HCEC 1CT (cell line): ENCODE results near the gene TNRC6C.
"Not testable (repeated sequence)": the region's sequence is repeated elsewhere in the genome, so short reads cannot be mapped to it uniquely, and the experiment has no call there.

Experiments used
- DNase-seq: peaks from one replicate; pipeline ENCODE4 v3.0.0-alpha.2; 2017

Gene TNRC6C

DNA sequence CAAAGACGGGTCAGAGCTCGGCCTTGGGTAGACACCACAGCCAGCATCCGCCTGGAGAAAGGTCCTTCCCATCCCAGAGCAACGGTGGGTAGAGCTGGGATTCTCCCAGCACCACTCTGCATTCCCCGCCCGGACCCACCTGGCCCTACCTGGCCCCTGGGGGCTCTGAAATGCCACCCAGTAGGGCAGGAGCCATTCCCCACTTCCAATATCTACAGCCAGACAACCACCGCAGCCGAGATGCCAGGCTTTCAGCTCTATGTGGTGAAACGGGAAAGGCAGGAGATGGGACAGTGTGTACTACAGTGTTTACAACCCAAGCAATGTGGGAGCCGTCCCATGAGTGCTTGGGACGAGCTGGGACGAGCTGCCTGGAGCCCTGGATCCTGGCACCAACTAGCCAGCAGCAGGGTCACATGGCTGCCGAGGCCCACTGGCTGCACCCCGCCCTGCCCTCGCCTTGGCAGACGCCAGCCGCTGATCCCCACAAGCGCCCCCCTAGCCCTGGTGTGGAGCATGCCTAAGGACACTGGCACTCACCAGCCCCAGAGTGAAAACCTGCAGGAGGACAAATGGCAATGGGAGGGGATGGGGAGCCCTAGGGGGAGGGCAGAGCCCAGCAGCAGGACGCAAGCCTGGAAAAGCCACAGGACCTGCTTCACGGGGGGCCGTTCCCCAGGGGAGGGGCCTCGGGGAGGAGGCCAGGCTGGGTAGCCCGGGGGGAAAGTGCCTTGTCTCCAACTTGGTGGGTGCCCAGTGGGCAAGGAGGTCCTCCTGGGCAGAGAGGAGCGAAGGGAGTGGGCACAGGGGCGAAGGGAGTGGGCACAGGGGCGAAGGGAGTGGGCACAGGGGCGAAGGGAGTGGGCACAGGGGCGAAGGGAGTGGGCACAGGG is 156.6 kb downstream of the TNRC6C start:
- no peak for DNase-seq

DNA sequence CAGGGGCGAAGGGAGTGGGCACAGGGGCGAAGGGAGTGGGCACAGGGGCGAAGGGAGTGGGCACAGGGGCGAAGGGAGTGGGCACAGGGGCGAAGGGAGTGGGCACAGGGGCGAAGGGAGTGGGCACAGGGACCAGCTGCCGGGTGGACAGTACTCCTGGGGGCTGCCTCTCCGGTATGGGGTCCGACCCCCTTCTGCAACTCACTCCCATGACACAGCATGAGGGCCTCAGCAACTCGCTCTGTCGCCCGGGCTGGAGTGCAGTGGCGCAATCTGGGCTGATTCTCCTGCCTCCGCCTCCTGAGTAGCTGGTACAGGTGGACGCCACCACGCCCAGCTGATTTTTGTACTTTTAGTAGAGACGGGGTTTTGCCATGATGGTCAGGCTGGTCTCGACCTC is 157.3 kb downstream of the TNRC6C start:
- DNase-seq, result not testable (repeated sequence)

DNA sequence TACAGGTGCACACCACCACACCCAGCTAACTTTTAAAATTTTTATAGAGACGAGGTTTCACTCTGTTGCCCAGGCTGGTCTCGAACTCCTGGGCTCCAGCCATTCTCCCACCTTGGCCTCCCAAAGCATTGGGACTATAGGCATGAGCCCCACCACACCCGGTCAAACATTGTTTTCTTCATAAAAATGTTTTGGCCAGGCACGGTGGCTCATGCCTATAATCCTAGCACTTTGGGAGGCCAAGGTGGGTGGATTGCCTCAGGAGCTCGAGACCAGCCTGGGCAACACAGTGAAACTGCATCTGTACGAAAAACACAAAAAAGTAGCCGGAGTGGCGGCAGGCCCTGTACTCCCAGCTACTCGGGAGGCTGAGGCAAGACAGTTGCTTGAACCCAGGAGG is 157.9 kb downstream of the TNRC6C start:
- DNase-seq, result no peak

DNA sequence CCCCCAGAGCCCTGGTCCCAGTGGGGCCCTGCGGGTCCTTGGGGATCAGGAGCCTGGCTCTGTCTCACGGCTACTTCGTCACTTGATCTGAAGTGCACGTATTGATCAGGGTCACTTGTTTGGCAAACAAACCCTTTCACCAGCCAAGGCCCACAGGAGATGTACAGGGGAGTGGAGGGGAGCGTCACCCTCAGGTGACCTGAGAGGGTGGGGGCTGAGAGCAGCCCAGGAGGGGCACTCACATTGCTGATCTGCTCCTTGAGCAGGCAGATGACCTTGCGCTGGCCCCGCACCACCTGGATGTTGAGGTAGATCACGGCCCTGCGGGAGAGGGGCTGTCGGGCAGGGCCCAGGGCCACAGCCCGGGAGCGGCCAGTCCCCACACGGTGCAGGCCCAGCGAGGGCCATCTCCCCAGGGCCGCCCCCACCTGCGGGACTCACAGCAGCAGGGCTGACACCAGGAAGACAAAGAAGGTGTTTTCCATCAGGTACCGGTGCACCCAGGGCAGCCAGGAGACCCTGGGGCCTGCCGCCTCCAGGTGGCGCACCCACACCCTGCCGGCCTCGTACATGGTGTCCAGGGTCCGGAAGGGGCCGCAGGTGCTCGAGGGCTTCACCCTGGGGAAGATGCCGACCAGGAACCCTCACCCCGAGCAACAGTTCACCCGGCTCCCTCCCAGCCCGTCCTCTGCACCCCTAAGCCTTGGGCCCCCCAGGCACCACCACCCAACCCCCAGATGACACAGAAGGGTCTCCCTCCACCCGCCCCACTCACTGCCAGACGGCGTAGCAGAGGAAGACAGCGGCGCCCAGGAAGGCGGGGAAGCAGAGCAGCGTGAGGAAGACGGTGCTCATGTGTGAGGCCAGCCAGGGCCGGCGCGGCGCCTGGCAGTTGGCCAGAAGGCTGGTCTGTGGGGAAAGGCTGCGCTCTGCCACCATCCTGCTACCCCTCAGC is 158.8 kb downstream of the TNRC6C start:
- DNase-seq, result no peak

DNA sequence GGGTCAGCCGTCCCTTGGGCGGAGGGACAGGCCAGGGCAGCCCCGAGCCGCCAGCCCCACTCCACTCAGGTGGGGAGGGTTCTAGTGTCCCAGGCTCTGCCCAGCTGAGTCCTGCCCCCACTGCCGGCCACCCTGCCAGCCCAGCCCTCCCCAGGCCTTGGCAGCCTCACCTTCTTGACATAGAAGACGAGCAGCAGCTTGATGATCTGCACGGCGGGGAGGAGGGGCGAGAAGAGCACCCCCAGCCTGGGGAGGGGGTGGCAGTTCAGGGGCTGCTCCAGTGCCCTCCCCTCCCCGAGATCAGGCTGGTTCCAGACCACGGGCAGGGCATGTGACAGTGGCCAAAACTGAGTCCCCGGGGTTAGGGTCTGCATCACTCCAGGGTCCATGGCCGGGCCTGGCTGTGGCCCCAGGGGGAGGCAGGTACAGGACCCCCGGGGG is 160.3 kb downstream of the TNRC6C start:
- DNase-seq, result no peak

DNA sequence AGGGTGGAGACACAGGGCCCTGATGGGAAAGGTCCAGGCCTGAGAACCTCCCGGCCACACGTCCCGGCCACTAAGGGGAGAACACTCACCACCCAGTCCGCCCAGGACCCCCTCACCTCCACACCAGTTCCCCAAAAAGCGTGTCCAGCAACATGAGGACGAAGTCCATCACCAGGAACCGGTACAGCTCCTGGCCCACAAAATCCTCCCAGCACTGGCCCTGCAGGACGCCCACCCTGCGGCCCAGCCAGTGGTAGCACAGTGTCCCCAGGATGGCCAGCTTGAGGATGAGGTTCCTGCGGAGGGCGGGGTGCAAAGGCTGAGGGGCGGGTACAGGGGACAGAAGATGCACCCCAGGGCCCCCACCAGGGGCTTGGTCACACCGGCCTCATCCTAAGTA is 162.0 kb downstream of the TNRC6C start:
- no peak for DNase-seq

DNA sequence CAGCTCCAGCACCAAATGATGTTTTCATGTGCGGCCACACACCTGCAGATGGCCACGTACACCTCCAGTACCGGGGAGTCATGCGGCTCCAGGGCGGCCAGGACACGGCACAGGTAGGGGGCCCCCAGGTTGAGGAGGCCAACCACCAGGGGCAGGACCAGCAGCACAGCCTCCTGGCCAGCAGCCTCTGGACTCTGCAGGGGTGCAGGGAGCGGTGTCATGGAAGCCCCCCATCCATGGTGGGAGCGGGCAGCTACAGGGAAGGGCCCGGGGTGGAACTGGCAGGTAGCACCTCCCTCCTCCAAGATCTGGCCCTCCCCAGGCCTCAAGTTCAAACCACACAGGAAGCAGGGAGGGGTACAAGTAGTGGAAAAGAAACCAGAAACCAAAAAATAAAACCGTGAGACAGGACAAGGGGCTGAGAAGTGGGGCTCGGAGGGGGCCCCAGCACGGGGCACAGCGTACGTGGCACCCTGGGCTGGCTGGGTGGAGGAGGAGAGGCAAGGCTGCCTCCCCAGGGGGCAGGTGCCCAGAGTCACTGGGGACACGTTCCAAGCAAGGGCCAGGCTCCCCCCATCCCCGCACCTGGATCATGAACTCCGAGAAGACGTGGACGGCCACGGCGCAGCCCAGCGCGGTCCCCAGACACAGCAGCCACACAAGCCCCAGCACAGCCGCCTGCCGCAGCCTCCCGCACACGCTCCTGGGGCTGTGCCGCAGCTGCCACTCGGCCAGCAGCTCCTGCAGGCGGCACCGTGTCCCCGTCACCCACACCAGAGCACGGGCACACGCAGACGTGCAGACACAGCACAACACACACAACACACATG is 162.7 kb downstream of the TNRC6C start:
- DNase-seq, result no peak

DNA sequence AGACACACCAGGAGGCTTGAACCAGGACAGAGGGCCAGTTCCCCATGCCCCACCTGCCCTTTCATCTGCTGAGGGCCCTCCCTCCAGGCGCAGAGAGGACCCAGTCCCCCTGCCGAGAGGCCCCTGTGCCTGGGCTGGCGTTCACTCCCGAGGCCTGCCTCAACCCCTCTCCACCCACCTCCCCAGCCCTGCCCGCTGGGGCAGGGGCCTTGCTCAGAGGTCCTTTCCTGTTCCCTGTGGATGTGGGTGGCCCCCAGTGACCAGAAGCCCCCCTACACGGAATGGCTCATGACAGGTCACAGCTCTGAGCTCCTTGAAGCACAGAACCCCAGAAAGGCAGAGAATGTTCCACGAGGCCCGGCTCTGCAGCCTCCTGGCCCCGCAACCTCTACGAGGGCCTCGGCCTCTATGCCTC is 163.3 kb downstream of the TNRC6C start:
- no peak for DNase-seq

DNA sequence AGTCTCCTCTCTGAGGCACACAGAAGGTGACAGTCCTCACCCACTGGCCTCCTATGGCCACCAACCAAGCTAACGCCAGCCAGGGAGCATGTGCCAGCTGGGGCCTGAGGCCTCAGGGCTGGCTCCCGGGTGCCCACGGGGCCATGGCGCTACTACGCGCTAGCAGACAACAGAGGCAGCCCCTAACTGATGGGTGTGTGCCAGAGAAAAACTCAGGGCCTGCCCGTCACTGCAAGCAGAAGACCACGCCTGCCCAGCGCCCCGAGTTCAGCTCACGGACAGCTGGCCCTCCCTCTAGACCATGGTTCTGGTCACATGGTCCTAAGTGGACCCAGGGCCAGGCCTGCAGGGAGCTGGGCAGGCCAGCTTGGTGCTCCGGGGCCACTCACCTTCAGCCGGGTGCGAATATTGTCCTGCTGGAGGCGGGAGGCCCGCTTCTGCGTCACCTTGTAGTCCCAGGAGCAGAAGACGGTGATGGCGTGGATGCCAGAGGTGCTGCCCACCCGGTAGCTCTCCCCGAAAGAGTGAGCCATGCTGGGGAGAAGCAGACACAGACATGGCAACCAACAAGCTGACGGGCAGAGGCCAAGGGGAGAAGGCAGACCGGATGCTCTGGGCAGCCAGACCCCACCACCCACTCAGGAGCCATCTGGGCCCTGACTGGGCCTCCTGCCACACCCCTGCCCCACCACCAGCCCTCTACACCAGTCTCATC is 163.9 kb downstream of the TNRC6C start:
- DNase-seq, result no peak

DNA sequence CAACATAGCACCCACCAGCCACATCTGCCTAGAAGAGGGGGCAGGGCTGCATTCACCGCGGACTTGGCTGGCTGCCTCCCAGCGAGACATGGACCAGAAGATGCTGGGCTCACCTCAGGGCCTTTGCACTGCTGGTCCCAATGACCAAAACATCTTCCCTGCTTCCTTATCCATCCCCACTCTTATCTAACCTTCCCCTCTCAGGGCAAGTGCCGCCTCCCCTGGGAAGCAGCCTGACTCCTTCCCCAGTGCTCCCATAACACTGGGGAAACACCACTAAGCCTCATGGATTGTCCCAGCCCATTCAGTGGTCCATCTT is 164.4 kb downstream of the TNRC6C start:
- DNase-seq, result no peak

DNA sequence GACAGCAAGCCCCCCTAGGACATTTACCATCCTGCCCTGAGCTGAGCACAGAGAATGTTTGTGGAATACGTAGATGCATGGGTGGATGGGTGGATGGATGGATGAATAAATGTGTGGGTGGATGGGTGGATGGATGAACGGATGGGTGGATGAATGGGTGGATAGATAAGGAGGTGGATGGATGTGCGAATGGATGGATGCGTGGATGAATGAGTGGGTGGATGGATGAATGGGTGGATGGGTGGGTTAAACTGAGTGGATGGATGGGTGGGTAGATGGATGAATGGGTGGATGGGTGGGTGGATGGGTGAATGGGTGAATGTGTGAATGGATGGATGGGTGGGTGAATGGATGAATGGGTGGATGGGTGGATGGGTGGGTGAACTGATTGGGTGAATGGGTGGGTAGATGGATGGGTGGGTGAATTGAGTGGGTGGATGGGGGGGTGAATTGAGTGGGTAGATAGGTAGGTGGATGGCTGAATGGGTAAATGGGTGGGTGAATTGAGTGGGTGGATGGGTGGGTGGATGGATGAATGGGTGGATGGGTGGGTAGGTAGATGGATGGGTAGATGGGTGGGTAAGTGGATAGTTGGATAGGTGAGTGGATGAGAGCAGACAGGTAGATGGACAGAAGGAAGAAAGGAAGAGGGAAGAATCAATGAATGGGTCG is 164.9 kb downstream of the TNRC6C start:
- no peak for DNase-seq

DNA sequence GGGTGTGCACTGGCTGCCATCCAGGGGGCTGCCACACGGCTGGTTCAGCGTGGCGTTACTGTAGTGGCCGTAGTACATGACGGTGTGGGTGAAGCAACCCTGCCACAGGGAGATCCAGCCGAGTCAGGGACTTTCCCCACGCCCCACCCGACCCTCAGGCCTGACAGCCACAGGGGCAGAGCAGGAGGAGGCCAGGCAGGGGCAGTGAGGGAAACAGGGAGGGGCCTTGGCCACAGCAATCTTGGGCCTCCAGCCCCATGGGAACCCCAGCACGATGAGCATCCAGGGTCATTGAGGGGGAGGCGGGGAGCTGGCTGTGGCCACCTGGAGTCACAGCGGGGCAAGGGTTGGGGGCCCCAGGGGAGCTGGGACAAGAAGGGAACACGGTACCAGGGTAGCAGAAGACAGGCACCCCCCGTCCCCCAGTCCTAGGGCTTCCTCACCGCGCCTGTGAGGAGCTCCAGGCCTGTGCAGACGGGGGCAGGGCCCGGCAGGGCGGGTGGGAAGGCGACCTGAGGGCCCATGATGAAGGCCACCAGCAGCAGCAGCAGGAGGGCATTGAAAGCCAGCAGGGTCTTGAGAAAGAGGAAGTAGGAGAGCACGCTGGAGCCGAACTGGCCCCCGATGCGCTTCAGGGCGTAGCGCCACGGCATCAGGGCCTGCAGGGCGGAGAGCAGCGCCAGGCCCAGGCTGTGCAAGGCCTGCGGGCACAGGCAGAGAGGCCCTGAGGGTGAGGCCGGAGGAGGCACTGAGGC is 165.8 kb downstream of the TNRC6C start:
- no peak for DNase-seq

DNA sequence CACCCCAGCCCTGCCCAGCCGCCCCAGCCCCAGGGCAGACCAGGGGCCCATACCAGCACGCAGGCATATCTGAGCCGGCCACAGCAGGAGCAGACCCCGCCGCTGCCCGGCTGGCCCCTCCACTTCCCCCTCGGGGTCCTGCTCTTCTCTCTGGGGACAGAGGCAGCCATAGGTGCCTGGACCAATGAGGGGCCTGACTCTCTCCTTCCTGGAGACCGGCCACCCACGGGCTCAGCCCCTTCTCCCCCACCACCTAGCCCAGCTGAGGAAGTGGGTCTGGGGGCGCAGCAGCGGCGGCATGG is 166.3 kb downstream of the TNRC6C start:
- DNase-seq, result no peak

DNA sequence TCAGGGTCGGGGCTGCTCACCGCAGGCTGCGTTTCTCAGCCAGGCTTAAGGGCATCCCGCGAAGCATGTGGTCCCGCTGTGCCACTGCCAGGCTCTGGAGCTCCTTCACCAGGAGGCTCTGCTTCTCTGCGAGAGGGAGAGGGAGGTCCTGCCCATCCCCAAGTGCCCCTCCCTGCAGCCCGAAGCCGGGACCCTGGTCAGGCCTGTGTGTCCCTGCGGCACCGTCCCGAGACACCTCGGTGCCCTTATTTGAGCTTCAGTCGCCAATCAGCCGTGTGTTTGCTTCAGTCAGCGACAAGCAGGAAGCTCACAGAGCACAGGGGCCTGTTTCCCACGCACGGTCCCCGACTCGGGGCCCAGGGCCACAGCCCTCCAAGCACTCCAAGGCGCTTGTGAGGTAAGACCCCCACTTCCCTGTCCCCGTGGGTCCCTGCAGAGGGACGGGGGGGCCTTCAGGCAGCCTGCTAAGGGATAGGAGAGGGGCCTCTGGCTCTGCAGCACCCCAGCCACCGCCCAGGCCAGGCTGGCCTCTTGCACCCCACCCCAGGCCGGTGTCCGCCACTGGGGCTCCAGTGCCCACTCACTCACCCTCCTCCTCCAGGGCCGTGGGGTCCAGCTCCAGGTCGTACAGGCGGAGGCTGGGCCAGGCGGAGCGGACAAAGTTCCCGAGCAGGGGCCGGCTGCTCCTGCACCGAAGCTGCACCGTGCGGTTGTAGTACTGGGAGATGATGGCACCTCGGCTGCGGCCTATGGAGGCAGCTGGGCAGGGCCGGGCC is 166.8 kb downstream of the TNRC6C start:
- no peak for DNase-seq

DNA sequence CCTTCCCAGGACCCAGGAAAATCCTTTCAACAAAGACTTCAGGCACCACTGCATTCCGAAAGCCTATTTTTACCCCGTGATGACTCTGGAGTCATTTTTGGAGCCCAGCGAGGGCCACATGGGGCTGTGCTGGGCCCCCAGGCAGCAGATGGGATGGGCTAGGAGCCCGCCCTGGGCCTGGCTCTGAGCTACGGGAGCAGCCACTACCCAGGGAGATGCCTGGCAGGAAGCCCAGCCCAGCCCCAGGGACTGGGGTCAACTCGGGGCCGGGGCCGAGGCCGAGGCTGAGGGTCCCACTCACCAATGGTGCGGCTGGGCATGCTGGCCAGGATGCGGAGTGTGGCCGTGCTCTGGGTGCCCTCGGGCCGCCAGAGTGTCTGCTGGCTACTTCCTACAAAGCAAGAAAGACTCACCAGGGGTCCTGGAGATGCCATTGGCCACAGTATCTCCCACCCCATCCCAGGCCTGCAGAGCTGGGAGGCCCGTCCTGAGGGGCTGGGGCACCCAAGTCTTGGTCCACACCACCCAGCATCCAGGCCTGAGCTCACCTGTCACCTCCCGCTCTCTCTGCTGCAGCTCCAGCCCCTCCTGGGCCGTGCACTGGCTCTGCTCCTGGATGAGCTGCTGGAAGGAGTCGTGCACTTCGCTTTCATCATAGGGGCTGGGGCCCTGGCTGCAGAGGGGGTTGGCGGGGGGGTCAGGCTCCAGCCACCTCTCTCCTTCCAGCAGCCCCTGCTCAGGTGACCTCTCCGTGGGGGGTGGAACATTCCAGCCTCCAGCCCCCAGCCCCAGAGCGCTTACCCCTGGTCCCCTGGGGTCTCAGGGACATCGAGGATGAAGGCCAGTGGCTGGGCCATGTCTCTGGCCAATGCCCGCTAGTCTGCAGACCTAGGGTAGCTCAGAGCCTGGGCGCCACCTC is 167.7 kb downstream of the TNRC6C start:
- no peak for DNase-seq

DNA sequence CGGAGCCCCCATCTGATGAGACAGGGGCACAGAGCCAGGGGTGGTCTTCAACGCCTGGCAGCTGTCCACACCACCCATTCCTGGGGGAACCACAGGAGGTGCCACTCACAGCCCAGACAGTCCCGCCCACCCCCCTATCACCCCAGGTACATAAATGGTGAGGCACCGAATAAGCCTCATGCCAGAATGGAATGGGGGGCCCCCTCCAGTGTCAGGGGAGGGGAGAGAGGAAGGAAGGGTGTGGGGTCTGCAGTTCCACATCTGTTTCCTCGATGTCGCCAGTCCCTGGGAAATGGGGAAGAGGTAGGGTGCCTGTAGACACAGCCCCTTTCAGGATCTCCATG is 168.4 kb downstream of the TNRC6C start:
- no peak for DNase-seq

DNA sequence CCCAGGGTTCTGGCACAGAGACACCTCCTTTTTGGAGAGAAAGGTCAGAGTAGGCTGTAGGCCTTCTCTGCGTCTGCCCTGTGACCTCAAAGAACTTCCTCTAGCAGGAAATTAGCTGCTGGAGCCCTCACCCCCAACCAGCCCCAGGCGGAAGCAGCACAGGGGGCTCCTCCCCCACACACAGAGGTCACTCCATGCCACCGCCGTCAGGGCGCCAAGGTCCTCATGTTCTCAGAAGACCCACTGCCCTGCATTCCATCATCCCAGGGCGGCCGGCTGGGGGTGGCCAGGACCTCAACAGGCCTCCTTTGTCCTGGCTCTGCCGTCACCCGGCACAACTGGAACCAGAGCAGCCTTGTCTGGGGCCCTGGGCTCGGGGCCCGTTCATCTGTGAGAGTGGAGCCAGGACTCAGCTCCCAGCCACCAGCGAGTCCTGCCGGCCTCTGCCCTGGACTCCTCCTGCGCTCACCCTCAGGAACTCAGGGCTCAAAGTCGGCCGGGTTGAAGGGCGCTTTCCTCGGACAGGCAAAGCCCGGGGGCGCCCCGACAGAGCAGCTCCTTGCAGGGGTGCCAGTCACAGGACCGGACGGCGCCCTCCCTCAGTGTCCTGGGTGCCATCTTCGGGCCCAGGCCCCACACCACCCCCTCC is 168.9 kb downstream of the TNRC6C start:
- no peak for DNase-seq

DNA sequence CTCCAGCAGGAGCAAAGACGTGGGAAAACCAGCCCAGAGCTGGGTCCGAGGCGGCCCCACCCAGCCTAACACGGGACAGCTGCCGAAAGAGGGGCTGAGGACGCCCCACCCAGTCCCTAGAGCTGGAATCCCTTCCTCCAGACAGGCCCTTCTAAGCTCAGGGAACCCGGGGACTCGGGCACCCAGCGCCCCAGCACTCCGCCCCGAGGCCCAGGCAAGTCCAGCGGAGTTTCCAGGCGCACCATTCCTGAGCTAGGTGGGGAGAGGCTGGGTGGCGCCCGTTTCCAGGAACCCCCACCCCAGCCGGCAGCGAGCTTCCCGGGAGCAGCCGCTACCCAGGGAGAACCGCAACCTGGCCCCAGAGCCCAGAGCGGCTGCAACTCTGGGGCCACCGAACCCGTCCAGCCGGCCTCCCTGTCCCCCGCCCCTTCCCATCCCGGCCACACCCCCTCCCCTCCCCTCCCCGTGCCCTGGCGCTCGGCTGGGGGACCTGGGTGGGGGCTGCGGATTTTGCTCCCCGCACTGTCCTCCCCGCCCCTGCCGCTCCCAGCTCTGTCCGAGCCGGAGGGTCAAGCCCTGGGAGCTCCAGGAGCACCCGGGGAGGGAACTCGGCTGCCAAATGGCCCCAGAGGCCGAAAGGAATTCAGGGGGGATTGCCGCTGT is 169.5 kb downstream of the TNRC6C start:
- DNase-seq, result no peak
